GM10266 (cell line): ENCODE data around the gene RTL1.

Experiments
- DNase-seq: peaks from one replicate; pipeline ENCODE4 v3.0.0; 2012; ENCODE audit errors: extremely low spot score
- TF ChIP-seq, protein P1 (sequence below): IDR thresholded peaks from 2 replicates; pipeline ENCODE4 v1.5.1; 2012; ENCODE audit warnings: mild to moderate bottlenecking, low read depth; ENCODE audit not compliant: control insufficient read depth, insufficient read depth; ENCODE audit errors: missing control alignments

RTL1 gene

DNA sequence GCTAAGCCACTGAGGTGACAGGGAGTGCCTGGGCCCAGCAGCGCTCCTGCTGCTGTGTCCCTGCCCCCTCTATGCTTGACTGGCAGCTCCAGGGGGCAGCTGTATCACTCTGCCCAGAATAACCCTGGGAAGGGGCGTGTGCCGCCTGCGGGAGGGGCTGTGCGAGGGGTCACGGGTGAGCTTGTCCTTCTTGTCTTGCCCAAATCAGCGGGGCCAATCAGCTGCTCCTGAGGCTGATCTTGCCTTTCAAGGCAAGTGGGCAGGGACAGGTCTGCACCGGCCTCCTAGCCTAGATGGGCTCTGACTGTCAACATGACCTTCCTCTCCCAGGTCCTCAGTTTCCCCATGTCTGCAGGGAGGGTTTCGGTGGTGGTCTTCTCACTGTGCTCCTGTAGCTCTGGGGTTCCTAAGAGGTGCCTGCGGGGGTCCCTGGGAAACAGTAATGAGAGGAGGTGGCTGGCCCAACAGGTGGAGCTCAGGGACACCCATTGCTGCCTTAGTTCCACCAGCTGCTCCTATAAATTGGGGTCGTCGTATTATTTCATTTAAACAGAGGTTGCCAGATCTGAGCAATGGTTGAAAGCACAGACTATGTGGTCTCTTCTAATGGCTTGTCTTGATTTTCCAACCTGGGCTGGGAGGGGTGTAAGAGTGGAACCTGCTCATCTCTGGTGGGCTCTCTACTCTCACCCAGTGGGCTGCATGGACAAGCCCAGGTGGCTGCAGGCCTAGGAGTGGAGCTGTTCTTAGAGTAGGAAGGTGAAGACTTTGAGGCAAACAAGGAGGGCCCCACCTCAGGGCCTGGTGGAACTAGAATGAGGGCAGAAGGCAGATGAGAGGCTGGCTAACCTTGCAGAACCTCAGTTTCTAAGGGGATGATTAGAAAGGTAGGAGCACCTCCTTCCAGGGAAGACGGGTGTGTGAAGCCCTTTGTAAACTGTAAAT, 11.7 kb downstream of the RTL1 start:
- TF ChIP-seq, protein P1, sequence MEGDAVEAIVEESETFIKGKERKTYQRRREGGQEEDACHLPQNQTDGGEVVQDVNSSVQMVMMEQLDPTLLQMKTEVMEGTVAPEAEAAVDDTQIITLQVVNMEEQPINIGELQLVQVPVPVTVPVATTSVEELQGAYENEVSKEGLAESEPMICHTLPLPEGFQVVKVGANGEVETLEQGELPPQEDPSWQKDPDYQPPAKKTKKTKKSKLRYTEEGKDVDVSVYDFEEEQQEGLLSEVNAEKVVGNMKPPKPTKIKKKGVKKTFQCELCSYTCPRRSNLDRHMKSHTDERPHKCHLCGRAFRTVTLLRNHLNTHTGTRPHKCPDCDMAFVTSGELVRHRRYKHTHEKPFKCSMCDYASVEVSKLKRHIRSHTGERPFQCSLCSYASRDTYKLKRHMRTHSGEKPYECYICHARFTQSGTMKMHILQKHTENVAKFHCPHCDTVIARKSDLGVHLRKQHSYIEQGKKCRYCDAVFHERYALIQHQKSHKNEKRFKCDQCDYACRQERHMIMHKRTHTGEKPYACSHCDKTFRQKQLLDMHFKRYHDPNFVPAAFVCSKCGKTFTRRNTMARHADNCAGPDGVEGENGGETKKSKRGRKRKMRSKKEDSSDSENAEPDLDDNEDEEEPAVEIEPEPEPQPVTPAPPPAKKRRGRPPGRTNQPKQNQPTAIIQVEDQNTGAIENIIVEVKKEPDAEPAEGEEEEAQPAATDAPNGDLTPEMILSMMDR = no peak
- no peak for DNase-seq

DNA sequence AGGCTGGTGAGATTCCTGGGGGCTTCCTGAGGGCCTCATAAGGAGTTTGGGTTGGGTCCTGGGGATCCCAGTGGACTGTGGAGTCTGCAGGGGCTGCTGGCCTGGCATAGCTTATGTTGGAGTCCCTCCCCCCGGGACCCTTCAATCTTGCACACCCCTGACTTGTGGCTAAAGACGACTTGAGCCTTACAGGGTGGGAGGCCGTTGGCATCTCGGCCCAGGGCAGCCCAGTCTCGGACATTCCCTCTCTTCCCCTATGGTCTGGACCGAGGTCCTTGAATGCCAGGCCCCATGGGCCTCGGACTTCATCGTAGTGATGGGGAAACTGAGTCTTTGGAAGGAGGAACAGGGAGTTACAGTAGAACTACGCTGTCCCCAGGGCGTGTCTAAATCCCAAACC, 12.5 kb downstream of the RTL1 start:
- no peak for DNase-seq
- TF ChIP-seq, protein P1 = no peak

- no peak for DNase-seq
- TF ChIP-seq, protein P1 = no peak
Observed at GRCh38 chr14:100890061-100890850, 13.3 kb downstream of the RTL1 start.

DNA sequence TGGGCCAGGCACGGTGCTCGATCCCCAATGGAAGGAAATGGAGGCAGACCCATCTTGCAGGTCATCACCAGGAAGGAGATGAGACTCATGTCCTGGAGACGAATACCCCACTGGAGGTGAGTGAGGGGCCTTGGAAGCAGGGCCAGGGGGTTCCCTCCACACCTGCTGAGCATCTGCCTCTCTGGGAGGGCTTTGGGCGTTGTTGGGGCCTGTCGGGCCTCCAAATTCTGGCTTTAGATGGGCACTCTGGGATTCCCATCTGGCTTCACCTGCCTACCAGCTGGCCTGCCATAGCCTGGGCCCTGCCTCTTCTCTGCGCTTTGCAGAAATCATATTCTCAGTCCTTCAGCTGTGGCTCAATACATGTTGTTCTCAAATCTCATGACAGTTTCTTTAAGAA, 13.9 kb downstream of the RTL1 start:
- TF ChIP-seq, protein P1 = no peak
- DNase-seq = no peak

DNA sequence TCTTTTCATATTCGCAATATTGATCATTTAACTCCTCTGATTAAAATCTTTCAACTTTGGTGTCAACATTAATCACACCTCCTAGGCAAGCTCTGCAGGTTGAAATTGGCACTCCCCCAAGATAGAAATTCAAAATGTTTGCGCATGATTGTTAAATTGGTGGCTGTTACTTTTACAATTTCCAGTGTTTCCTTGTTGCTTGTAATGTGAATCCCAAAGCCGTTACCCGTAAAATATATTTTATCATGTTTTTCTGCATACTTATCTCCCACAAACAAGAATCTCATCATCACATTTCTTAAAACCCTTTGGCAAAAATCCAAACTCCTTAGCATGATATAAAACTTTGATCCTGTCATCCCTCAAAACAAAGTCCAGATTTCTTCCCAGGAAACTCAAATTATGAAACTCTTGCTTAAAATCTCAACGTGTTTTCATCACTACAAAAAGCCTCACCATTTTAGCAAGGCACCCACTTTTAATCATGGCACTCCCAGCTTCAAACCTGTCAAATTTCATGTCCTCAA, 14.7 kb downstream of the RTL1 start:
- no peak for DNase-seq
- TF ChIP-seq, protein P1 = no peak

DNA sequence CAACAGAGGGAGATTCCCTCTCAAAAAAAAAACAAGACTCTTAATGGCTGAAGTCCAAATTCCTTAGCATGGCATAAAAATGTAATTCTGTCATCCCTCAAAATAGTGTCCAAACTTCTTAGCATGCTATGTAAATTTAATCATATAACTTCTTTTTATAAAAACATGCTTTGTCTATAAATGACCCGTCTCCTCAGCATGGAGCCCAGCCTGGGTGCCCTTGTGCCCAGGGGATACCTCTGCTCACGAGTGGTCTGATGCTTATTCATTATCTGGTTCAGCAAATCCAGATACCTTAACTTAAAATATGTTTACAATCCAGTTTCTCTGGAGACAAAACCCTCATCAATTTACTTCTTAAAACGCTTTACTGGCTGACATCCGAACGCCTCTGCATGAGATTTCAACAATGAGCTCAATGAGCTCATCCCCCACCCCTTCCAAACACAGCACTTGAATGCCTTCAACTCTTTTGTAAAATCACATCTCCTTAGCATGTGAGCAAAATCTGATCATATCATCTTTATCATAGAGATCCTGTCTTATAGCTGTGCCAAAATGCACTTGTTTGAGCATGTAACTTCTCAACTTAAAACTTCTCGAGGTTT, 15.7 kb downstream of the RTL1 start:
- DNase-seq = no peak
- TF ChIP-seq, protein P1 = no peak
